Right ventricle myocardium inferior (tissue), 1 donor: Measurements from ENCODE around the gene STRN. TPM values are rescaled to one million over a fixed set of nuclear protein-coding genes. Genes with fewer than 3 reads are reported as not detected.

Experiments
- ATAC-seq: fragments of 200-7000 bp; cut with Tn5 transposase; one replicate; pipeline ENCODE4 v1.9.1; 2020; ENCODE audit warnings: mild to moderate bottlenecking, moderate library complexity
- DNase-seq: peaks from one replicate; pipeline ENCODE4 v3.0.0; 2021; ENCODE audit errors: missing footprints
- intact Hi-C: fragments of 100-400 bp; cut with DNase I; formaldehyde crosslinking; loops from one replicate; pipeline ENCODE4 v1.11.0; 2022
- total RNA-seq: library from RNA; stranded (reverse); fragmentation: NEBNext Ultra II Directional; extraction: Animal tissue kit (Norgen Biotek cat#: 25700); gene quantifications from one replicate; pipeline ENCODE4 v1.2.1, GENCODE V29; 2021
- donor health status: DM: no; HTN: yes; CAD: no; lungs with severe emphysema.

The STRN gene
- total RNA-seq, 1 donor from 2014 or later: 39.8 TPM

DNA sequence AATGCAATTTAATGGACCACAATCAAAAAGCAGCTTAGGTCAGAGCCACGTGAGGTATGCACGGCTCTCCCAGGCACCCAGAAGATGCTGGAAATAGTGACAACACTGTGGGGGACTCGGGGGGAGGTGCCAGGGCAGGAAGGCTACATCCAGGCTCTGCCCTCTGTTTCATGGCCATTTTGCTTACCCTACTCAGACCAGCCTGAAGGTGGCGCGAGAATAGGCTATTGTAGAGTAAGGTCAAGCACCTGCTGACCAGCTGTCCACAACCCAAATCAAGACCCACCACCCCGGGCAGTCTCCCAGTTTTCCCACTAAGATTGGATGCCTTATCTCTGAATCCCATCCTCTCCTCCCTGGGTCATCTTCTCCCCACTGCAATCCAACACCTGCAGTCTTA lies 154.1 kb downstream of the STRN start:
- intact Hi-C loops: no loop called here
- no peak for ATAC-seq

DNA sequence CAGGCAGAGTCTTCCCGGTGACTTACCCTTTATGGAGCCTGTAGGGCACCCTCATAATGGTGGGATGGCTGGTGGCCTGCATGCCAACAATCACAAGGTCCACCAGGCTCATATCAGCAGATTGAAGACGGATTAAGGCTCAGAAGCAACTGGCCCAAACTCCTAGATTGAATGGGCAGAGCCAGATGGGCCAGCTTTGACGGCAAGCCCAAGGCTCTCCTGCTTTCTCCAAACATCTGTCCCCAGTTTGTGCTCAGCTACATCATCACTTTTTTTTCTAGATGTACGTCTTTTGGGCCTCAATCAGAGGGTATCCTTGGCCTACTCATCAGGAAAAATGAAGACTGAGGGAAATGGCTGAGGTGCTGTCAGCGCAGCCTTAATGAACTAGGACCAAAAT lies 155.3 kb downstream of the STRN start:
- no peak for DNase-seq
- intact Hi-C loops: no loop called here
- no peak for ATAC-seq

More for the DNA sequence above, 154.1 kb downstream of the STRN start:
- no peak for DNase-seq

DNA sequence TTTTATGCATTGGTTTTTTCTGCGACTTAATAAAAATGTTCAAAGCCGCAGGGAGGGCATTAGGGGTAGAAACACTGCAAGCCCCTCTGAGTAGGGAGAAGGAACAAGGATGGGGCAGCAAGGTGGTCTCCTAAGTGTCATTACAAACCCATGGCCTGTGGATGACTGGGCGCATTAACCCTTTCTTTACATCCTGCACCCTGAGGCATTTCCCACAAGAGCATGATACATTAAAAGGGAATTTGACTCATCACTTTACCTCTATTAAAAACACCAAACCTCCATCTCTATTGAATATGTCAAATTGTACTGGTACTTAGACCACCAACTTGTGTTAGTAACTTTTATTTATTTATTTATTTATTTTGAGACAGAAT lies 157.3 kb downstream of the STRN start:
- intact Hi-C loops: no loop called here
- DNase-seq (no peak), ATAC-seq (no peak)

DNA sequence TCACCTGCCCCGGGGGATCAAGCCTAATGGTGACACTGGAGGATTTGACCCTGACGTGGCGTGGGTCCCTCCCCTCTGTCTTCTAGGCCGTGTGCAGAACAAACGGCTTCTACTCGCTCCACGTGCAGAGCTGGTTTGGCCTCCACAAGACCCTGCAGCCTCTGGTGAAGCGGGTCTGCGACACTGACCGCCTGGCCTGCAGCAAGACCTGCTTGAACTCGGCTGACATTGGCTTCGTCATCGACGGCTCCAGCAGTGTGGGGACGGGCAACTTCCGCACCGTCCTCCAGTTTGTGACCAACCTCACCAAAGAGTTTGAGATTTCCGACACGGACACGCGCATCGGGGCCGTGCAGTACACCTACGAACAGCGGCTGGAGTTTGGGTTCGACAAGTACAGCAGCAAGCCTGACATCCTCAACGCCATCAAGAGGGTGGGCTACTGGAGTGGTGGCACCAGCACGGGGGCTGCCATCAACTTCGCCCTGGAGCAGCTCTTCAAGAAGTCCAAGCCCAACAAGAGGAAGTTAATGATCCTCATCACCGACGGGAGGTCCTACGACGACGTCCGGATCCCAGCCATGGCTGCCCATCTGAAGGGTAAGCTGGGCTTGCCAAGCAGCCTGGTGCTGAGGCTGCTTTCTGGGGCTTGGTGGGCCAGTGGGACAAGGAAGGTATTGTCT lies 157.8 kb downstream of the STRN start:
- DNase-seq (no peak), ATAC-seq (no peak)
- intact Hi-C loops: no loop called here

DNA sequence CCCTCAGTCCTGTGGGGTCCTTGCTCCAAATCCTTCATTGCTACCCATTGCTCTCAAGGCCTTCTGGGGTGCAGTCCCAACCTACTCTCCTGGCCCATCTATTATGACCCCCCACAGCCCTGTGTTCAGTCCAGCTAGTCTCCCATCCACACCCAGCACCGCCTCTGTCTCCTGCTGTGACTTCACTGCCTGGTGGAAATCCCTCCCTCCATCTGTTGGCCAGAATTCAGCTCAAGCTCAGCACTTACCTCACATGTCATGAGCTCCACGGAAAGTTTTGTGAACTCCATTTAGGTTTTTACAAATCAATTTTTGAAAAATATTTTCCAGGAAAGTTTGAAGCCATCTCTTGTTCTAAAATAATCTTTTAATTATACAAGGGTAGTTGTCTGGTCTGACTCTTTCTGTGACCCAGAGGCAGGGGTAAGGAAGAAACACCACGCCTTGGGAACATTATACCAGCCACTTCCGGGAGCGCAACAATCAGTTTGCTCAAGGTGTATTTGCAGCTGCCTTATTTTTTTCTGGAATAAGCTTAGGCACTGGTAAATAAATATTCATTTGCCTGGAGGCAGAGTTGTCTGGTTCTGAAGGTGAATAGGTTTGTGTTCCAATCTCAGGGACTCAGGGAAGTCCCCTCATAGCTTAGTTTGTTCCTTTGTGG lies 159.0 kb downstream of the STRN start:
- DNase-seq: no peak
- intact Hi-C loops: no loop called here
- ATAC-seq: peak; percentile 45

DNA sequence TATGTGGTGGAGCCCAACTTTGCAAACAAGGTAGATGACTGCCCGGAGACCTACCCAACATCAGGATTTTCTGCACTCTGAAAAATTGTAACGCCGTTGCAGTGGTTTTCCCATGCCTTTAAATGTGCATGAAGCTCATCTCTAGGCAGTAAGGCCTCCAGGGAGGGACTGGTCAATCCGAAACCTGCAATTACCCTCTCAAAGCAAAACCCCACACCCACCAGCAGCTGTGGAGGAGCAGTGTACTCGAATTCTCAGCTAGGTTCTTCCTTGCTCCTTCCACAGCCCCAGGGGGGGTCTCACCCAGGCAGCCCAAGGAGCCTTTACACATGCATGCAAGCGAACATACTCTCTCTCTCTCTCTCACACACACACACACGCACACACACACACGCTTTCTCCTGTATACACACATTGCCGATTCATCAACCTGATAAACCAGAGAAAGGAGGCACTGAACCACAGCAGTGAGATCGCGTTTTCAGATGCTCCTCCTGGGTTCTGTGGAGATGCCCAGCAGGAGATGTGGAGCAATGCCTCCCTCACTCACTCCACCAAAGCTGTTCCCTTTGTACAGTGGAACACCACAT lies 160.6 kb downstream of the STRN start:
- ATAC-seq (no peak), DNase-seq (no peak)
- intact Hi-C loops: no loop called here

DNA sequence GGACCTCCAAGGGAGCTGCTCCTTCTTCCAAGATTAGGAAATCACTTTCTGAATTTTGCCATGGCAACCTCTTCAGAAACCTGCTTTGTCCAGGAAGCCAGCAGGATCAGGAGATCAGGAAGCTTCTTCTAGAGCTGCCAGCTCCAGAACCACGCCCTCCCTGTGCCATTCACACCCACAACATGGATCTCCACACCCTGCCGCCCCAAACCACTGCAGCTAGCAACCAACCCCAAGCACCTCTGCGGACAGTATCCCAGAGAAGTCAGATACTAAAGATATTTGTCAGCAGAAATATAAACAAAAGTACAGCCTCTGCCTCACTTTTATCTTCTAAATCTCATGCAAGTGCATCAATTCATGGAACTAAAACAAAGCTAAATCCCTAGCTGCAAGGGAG lies 163.4 kb downstream of the STRN start:
- ATAC-seq (no peak), DNase-seq (no peak)
- intact Hi-C loops: no loop called here

DNA sequence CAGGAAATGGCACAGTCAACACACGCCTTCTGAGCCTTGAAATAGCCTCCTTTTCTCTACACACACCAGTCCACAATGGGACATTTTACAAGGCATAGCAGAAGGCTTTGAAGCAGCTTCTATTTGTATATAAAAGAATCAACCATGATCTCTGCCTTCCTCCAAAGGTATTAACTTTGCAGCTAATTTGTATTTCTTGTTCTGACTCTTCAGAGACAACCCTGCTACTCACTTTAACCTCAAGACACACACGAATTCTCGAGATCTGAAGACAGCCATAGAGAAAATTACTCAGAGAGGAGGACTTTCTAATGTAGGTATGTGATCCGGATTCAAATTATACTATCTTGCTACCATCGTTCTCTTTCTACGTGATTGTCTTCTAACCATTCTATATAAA lies 165.2 kb downstream of the STRN start:
- intact Hi-C loops: no loop called here
- ATAC-seq (no peak), DNase-seq (no peak)

DNA sequence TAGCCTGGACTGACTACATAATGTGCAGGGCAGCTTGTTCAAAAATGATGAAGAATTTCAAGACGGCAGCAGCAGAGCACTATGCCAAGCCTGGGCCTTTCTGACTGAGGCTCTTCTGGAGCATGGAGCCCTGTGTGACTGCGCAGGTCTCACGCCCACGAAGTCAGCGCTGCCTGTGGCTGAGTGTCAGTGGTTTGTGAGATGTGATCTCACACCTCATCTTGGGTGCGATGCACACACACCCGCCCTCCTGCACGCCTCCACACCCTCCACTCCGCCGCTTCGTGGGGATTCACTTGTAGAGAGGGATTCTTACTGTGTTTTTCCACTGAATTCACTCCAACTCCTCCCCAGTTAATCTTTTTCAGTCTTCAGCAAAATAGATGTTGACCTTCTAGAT lies 166.0 kb downstream of the STRN start:
- DNase-seq (no peak), ATAC-seq (no peak)
- intact Hi-C loops: no loop called here

DNA sequence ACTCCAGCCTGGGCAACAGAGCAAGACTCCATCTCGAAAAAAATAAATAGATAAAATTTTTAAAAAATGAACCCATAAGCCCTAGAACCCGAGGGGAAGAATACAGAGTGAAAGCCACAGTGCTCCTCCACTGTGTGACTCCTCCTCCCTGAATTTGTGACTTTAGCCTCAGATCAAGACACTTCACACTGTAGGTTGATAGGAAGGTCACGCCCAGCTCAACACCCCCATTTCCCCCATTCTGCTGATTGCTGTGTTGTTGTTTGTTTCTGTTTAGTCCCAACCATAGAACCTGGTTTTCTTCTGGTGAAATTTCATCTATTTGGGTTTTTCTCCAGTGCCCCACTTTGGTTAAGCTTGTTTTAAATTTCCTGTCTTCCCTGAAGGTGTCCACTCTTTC lies 167.6 kb downstream of the STRN start:
- DNase-seq (no peak), ATAC-seq (no peak)
- intact Hi-C loops: no loop called here

DNA sequence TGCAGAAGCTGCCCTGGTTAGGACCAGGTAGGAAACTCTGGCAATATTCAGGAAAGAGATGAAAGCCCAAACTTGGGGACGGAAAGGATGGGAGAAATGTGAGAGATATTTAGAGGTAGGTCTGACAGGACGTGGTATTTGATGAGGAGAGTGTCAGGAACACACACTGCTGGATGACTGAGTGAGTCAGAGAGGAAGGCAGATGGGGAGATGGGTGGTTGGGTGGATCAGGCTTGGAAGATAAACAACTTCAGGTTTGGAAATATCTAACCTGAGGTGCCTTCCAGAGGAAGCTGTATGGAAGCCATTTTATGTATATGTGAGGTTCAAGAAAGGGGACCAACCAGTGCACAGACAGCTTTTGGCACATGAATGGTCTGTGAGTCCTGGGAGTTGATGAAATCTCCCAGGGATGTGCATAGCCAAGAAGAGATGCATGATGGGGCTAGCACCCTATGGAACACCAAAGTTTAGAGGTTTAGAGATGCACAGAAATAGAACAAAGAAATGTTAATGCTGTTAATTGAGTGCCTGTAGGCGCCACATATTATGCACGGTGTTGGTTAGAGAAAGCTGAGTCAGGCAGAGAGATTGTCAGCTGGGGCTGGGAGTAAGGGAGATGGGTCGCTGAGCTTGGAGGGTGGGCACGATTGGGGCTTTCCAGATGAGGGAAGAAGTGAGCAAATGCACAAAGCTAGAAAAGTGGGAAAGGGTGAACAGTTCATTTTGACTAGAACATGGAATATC lies 168.8 kb downstream of the STRN start:
- DNase-seq: no peak
- intact Hi-C loops: no loop called here
- ATAC-seq: no peak

Other genes starting within 250 kb of the STRN start
- gene HEATR5B, start 117.8 kb upstream of the STRN start, total RNA-seq: 31.0 TPM
- 5.9 TPM for gene GPATCH11, start 118.0 kb upstream of the STRN start, total RNA-seq
- 20.7 TPM for gene EIF2AK2, start 190.4 kb upstream of the STRN start, total RNA-seq
- gene SULT6B1, start 222.1 kb upstream of the STRN start, total RNA-seq: not detected
- 65.0 TPM for gene CEBPZOS, start 230.0 kb upstream of the STRN start, total RNA-seq